ENCODE results near the gene SF3B6.

DNA sequence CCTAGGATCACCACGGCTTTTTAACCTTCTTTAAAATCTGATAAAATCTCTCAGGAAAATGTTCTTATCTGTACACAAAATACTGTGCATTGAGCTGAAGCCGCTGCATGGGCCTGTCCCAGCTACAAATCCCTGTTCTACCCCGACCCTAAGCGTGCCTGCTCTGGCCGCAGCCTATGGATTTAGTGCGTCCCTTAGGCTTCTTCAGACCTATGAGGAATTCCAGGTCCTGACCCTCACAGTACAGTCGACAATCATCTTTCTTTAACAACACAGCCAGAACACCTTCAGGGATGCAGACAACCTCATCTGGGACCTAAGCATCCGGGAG lies 28.5 kb downstream of the SF3B6 start:
- no peak for TF ChIP-seq EZH2 (IDR thresholded peaks at IDR 0.05; ENCODE audit: low read depth)
- TF ChIP-seq, protein P1, sequence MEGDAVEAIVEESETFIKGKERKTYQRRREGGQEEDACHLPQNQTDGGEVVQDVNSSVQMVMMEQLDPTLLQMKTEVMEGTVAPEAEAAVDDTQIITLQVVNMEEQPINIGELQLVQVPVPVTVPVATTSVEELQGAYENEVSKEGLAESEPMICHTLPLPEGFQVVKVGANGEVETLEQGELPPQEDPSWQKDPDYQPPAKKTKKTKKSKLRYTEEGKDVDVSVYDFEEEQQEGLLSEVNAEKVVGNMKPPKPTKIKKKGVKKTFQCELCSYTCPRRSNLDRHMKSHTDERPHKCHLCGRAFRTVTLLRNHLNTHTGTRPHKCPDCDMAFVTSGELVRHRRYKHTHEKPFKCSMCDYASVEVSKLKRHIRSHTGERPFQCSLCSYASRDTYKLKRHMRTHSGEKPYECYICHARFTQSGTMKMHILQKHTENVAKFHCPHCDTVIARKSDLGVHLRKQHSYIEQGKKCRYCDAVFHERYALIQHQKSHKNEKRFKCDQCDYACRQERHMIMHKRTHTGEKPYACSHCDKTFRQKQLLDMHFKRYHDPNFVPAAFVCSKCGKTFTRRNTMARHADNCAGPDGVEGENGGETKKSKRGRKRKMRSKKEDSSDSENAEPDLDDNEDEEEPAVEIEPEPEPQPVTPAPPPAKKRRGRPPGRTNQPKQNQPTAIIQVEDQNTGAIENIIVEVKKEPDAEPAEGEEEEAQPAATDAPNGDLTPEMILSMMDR (conservative IDR thresholded peaks at IDR 0.05) = no peak

Data from PC-9 (cell line).